Thyroid gland (tissue), 4 donors: ENCODE results near the gene SPIN2B. TPM values are rescaled to one million over a fixed set of nuclear protein-coding genes. Genes with fewer than 3 reads are reported as not detected.
A peak's percentile ranks its signal among the peaks of the same experiment; 100 is the strongest.
"Not testable (repeated sequence)": the region's sequence is repeated elsewhere in the genome, so short reads cannot be mapped to it uniquely, and the experiment has no call there.

Experiments
- DNase-seq, 2 donors: peaks; one replicate each; pipeline ENCODE4 v3.0.0-alpha.2; 2019
- H3K27ac ChIP-seq, 3 donors: fragments of 200-600 bp; sonication (generic); 1 replicate in 2 of 3; 2 replicates in 1 of 3; pipeline ENCODE4 v1.5.1; 2016 to 2019; ENCODE audit warnings: mild to moderate bottlenecking in 1 of 3, moderate library complexity in 1 of 3
- H3K27me3 ChIP-seq: fragments of 200-600 bp; sonication (generic); one replicate; pipeline ENCODE4 v1.5.1; 2019
- H3K36me3 ChIP-seq, 2 donors: fragments of 200-600 bp; sonication (generic); one replicate each; pipeline ENCODE4 v1.5.1; 2016 to 2019
- H3K4me1 ChIP-seq, 2 donors: fragments of 200-600 bp; sonication (generic); one replicate each; pipeline ENCODE4 v1.5.1; 2017 to 2019
- H3K4me3 ChIP-seq, 3 donors: fragments of 200-600 bp; sonication (generic); replicated peaks in 1 of 3; 1 replicate in 2 of 3; 2 replicates in 1 of 3; pipeline ENCODE4 v1.5.1; 2016; ENCODE audit warnings: mild to moderate bottlenecking in 1 of 3
- H3K9me3 ChIP-seq: fragments of 200-600 bp; sonication (generic); one replicate; pipeline ENCODE4 v1.5.1; 2017
- POLR2A ChIP-seq, 2 donors: fragments of 450-650 bp; IDR thresholded peaks; one replicate each; pipeline ENCODE4 v1.6.1; 2017; ENCODE audit warnings: antibody characterized with exemption in 2 of 2, mild to moderate bottlenecking in 2 of 2, moderate library complexity in 1 of 2
- WGBS, 2 donors: methylation state at CpG; one replicate each; pipeline ENCODE4 v1.1.5; 2017; 5-methylcytosine and 5-hydroxymethylcytosine counted together
- intact Hi-C: fragments of 100-400 bp; cut with DNase I; formaldehyde crosslinking; loops from one replicate; pipeline ENCODE4 v1.15.1; 2023
- total RNA-seq, 4 donors: library from RNA; depleted of rRNA; stranded (reverse); fragments of >200 nt; gene quantifications; one replicate each; pipeline ENCODE4 v1.2.3, GENCODE V29; 2016
- TF ChIP-seq, protein P1 (sequence below), 6 experiments: fragments of 200-600 bp in 3 of 6; fragments of 450-650 bp in 3 of 6; sonication (generic) in 3 of 6; IDR thresholded peaks; one replicate each; pipeline ENCODE4 v1.5.1; 2016 to 2019; ENCODE audit warnings: antibody characterized with exemption in 6 of 6, mild to moderate bottlenecking in 2 of 6, inconsistent platforms in 1 of 6, moderate library complexity in 1 of 6

The SPIN2B gene
- total RNA-seq: 10 to 100 TPM in 2 of 4 donors, 1 to 10 TPM in 2; 8.5 to 12.9 (median 10.7) TPM

DNA sequence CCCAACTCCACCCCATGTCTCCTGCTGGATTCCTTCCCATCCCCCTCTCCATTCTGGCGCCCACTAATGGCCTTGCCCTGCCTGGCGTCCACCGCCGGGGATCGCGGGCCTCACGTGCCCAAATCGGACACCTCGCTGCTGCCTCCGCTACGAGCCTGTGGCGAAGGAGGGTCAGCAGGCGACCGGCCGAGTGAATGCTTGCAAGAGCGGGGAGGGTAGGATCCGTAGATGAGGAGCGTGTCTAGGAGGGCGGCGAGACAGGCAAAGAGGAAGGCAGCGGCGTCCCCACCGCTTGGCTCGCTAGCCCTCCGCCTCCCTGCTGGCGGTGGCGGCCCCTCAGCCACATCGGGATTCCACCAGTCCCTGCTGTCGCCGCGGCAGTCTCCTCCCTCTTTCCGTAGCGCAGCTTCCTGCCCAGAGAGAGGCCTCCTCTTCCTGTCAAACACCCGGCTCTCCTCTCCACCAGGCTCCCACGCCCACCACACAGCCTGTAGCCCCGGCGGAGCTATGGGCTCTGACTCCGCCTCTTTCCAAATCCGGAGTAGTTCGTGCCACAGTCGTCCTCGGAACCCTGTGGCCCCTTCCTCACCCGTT, at the start of gene SPIN2B:
Gene SPIN2B, minus strand, starts transcription at position 387 of the 594 bp plus-strand sequence.
- intact Hi-C loops: no loop called here
- no peaks in the 10 kb centered on the region for H3K36me3 ChIP-seq
- 0% methylated on average over 4 to 9 of the region's 43 CpGs for WGBS, 2 donors
- peak; percentile 80 to 81 for DNase-seq
- no peaks in the 10 kb centered on the region for H3K27me3 ChIP-seq
- peak within 1 kb of the TSS; percentile 20 to 54 (median 28) for H3K27ac ChIP-seq
- H3K9me3 ChIP-seq: no peaks in the 10 kb centered on the region
- peak within 1 kb of the TSS in 2 of 3 donors; percentile 37 to 60 for H3K4me3 ChIP-seq
- TF ChIP-seq, protein P1, sequence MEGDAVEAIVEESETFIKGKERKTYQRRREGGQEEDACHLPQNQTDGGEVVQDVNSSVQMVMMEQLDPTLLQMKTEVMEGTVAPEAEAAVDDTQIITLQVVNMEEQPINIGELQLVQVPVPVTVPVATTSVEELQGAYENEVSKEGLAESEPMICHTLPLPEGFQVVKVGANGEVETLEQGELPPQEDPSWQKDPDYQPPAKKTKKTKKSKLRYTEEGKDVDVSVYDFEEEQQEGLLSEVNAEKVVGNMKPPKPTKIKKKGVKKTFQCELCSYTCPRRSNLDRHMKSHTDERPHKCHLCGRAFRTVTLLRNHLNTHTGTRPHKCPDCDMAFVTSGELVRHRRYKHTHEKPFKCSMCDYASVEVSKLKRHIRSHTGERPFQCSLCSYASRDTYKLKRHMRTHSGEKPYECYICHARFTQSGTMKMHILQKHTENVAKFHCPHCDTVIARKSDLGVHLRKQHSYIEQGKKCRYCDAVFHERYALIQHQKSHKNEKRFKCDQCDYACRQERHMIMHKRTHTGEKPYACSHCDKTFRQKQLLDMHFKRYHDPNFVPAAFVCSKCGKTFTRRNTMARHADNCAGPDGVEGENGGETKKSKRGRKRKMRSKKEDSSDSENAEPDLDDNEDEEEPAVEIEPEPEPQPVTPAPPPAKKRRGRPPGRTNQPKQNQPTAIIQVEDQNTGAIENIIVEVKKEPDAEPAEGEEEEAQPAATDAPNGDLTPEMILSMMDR (IDR thresholded peaks at IDR 0.05): peak in 3 of 6 experiments; percentile 15 to 21 (median 17)
- TF ChIP-seq POLR2A (IDR thresholded peaks at IDR 0.05): peak in 1 of 2 donors; percentile 78
- no peaks in the 10 kb centered on the region for H3K4me1 ChIP-seq

DNA sequence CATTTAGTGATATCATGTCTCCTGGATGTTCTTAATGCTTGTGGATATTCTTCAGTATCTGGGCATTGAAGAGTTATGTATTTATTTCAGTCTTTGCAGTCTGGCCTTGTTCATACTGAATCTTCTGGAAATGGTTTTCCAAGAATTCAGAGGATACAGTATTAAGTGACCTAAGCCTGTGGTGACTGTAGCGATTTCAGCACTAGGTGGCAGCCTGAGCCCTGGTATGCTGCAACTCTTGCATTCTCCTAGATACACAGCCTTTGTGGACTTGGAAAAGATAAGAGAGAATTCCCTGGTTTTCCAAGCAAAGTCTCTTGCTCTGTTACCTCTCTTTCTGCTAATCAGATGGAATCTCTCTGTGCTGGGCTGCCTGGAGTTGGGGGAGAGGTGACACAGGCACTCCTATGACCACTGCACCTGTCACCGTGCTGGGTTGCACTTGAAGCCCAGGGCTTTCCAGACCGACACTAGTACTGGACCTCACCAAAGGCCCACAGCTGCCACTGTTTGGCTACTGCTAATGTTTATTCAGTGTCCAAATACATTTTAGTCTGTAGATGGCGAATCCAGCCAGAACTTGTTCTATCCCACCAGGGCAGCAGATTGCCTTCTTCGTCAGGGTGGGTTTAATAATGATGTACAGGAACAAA, 35.2 kb upstream of the SPIN2B start:
- no peak for TF ChIP-seq POLR2A (IDR thresholded peaks at IDR 0.05)
- TF ChIP-seq, protein P1 (IDR thresholded peaks at IDR 0.05): peak in 3 of 6 experiments; percentile 22 to 30 (median 28)
- intact Hi-C loops: no loop called here

DNA sequence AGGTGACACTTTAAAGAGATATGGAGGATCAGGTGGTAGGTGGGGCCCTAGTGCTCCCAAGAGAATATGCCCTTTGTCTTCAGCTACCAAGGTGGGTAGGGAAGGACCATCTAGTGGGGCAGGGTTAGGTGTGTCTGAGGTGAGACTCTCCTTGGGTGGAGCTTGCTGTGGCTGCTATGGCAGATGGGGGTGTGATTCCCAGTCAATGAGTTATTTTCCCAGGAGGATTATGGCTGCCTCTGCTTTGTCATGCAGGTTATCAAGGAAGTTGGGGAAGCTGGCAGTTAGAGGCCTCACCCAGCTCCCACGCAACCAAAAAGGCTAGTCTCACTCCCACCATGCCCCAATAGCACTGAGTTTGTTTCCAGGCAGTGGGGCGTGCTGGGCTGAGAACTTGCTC, 33.8 kb upstream of the SPIN2B start:
- no peak overlapping the region for H3K27ac ChIP-seq
- H3K9me3 ChIP-seq: no peaks in the 10 kb centered on the region
- no peak overlapping the region for H3K4me3 ChIP-seq
- DNase-seq: no peak
- intact Hi-C loops: no loop called here
- no peaks in the 10 kb centered on the region for H3K4me1 ChIP-seq
- H3K36me3 ChIP-seq: no peaks in the 10 kb centered on the region
- 100% methylated on average over 1 of the region's 2 CpGs; no CpG with 5 or more reads in 1 of the 2 donors for WGBS, 2 donors
- H3K27me3 ChIP-seq: no peaks in the 10 kb centered on the region
- TF ChIP-seq POLR2A (IDR thresholded peaks at IDR 0.05): no peak
- TF ChIP-seq, protein P1 (IDR thresholded peaks at IDR 0.05): no peak

More for the DNA sequence above, 35.2 kb upstream of the SPIN2B start:
- Histone ChIP-seq H3K4me3 (no peak overlapping the region), H3K27me3 (no peaks in the 10 kb centered on the region), H3K36me3 (no peaks in the 10 kb centered on the region), H3K27ac (no peak overlapping the region), H3K4me1 (no peaks in the 10 kb centered on the region), H3K9me3 (no peaks in the 10 kb centered on the region)
- DNase-seq: peak; percentile 9 to 10
- WGBS, 2 donors: 55 to 75% methylated on average over 3 to 4 of the region's 5 CpGs

DNA sequence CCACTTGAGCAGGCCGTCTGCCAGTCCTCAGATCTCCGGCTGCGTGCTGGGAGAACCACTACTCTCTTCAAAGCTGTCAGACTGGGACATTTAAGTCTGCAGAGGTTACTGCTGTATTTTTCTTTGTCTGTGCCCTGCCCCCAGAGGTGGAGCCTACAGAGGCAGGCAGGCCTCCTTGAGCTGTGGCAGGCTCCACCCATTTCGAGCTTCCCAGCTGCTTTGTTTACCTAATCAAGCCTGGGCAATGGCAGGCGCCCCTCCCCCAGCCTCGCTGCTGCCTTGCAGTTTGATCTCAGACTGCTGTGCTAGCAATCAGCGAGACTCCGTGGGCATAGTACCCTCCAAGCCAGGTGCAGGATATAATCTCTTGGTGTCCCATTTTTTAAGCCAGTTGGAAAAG, 30.9 kb upstream of the SPIN2B start:
- H3K36me3 ChIP-seq, H3K27me3 ChIP-seq, DNase-seq, H3K4me1 ChIP-seq, intact Hi-C loops, H3K9me3 ChIP-seq, H3K27ac ChIP-seq, H3K4me3 ChIP-seq: not testable (repeated sequence)
- WGBS, 2 donors: 89% methylated on average over 5 of the region's 8 CpGs; no CpG with 5 or more reads in 1 of the 2 donors

DNA sequence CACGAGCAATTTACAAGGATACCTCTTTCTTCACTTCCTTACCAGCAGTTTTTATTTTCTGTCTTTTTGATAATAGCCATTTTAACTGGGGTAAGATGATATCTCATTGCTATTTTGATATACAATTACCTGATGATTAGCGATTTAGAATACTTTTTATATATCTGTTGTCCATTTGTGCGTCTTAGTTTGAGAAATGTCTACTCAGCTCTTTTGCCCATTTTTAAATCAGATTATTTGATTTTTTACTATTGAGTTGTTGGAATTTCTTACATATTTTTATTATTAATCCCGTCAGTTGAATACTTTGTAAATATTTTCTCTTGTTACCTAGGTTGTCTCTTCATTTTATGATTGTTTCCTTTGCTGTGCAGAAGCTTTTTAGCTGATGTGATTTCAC, 17.3 kb upstream of the SPIN2B start:
- H3K4me3 ChIP-seq: no peak overlapping the region
- H3K27me3 ChIP-seq: no peaks in the 10 kb centered on the region
- WGBS, 2 donors: 92 to 98% methylated on average over 4 of the region's 4 CpGs
- H3K9me3 ChIP-seq: no peaks in the 10 kb centered on the region
- no peak for DNase-seq
- TF ChIP-seq, protein P1 (IDR thresholded peaks at IDR 0.05): no peak
- no peak for TF ChIP-seq POLR2A (IDR thresholded peaks at IDR 0.05)
- H3K36me3 ChIP-seq: no peaks in the 10 kb centered on the region
- intact Hi-C loops: no loop called here
- no peaks in the 10 kb centered on the region for H3K4me1 ChIP-seq
- no peak overlapping the region for H3K27ac ChIP-seq
